Loucy (cell line): ENCODE measurements around the gene CXCL1.

ENCODE experiments used
- H2AFZ ChIP-seq: fragments of 200-600 bp; sonication (generic); 2 replicates; pipeline ENCODE4 v1.6.0; 2016; ENCODE audit warnings: antibody characterized with exemption, mild to moderate bottlenecking, low read length, moderate library complexity
- H3F3A ChIP-seq: fragments of 200-600 bp; 2 replicates; pipeline ENCODE4 v1.6.0; 2016; ENCODE audit warnings: antibody characterized with exemption, low read depth, mild to moderate bottlenecking
- H3K27me3 ChIP-seq: fragments of 200-600 bp; sonication (generic); 2 replicates; pipeline ENCODE4 v1.6.1; 2014; ENCODE audit warnings: low read length, mild to moderate bottlenecking; ENCODE audit not compliant: insufficient read depth, poor library complexity, severe bottlenecking
- H3K36me3 ChIP-seq: fragments of 200-600 bp; sonication (generic); 2 replicates; pipeline ENCODE4 v1.6.1; 2016; ENCODE audit warnings: low read length; ENCODE audit not compliant: insufficient read depth
- H3K4me1 ChIP-seq: fragments of 200-600 bp; sonication (generic); 2 replicates; pipeline ENCODE4 v1.5.1; 2014; ENCODE audit warnings: low read length, mild to moderate bottlenecking; ENCODE audit not compliant: insufficient read depth, poor library complexity, severe bottlenecking
- H3K4me2 ChIP-seq: fragments of 200-600 bp; sonication (generic); 2 replicates; pipeline ENCODE4 v1.6.0; 2014; ENCODE audit warnings: antibody characterized with exemption, low read length, low read depth, mild to moderate bottlenecking; ENCODE audit not compliant: poor library complexity, severe bottlenecking
- H3K4me3 ChIP-seq: fragments of 200-600 bp; sonication (generic); 2 replicates; pipeline ENCODE4 v1.5.1; 2014; ENCODE audit warnings: low read length, mild to moderate bottlenecking, mixed read lengths; ENCODE audit not compliant: poor library complexity, severe bottlenecking
- H3K79me2 ChIP-seq: fragments of 200-600 bp; sonication (generic); 2 replicates; pipeline ENCODE4 v1.6.1; 2014; ENCODE audit warnings: low read length; ENCODE audit not compliant: insufficient read depth
- H3K9ac ChIP-seq: fragments of 200-600 bp; sonication (generic); 2 replicates; pipeline ENCODE4 v1.6.0; 2014; ENCODE audit warnings: mild to moderate bottlenecking, low read depth, low read length, moderate library complexity; ENCODE audit not compliant: poor library complexity, severe bottlenecking
- H3K9me2 ChIP-seq: fragments of 200-600 bp; sonication (generic); replicated peaks from 2 replicates; pipeline ENCODE4 v1.6.1; 2016; ENCODE audit warnings: low read depth, low read length, mixed read lengths
- H3K9me3 ChIP-seq: fragments of 200-600 bp; sonication (generic); 2 replicates; pipeline ENCODE4 v1.6.1; 2014; ENCODE audit warnings: mild to moderate bottlenecking, antibody characterized with exemption, low read length, low read depth; ENCODE audit not compliant: insufficient read depth
- H4K20me1 ChIP-seq: fragments of 200-600 bp; sonication (generic); 2 replicates; pipeline ENCODE4 v1.6.0; 2014; ENCODE audit warnings: antibody characterized with exemption, low read length, mild to moderate bottlenecking; ENCODE audit not compliant: insufficient read depth, poor library complexity, severe bottlenecking
- EZH2phosphoT487 ChIP-seq: fragments of 200-600 bp; IDR thresholded peaks from 2 replicates; pipeline ENCODE4 v1.6.1; 2018; ENCODE audit warnings: antibody characterized with exemption, mild to moderate bottlenecking, moderate library complexity, borderline replicate concordance
- TF ChIP-seq, protein P1 (sequence below): fragments of 200-600 bp; sonication (generic); conservative IDR thresholded peaks from 2 replicates; pipeline ENCODE4 v1.5.1; 2014; ENCODE audit warnings: mild to moderate bottlenecking, antibody characterized with exemption, low read length

Gene CXCL1

GRCh38 chr4:73850261-73850970 lies 18.8 kb upstream of the CXCL1 start:
- Histone ChIP-seq H3F3A (no peaks in the 10 kb centered on the region), H3K4me1 (peaks cover 10% of the 10 kb centered on the region), H3K79me2 (no peaks in the 10 kb centered on the region), H3K27me3 (no peaks in the 10 kb centered on the region), H3K9me3 (no peaks in the 10 kb centered on the region), H3K9me2 (no peaks in the 10 kb centered on the region), H2AFZ (no peak overlapping the region), H3K9ac (no peak overlapping the region), H3K4me3 (no peak overlapping the region), H3K4me2 (no peak overlapping the region), H4K20me1 (no peaks in the 10 kb centered on the region), H3K36me3 (no peaks in the 10 kb centered on the region)
- no peak for TF ChIP-seq EZH2phosphoT487
- TF ChIP-seq, protein P1, sequence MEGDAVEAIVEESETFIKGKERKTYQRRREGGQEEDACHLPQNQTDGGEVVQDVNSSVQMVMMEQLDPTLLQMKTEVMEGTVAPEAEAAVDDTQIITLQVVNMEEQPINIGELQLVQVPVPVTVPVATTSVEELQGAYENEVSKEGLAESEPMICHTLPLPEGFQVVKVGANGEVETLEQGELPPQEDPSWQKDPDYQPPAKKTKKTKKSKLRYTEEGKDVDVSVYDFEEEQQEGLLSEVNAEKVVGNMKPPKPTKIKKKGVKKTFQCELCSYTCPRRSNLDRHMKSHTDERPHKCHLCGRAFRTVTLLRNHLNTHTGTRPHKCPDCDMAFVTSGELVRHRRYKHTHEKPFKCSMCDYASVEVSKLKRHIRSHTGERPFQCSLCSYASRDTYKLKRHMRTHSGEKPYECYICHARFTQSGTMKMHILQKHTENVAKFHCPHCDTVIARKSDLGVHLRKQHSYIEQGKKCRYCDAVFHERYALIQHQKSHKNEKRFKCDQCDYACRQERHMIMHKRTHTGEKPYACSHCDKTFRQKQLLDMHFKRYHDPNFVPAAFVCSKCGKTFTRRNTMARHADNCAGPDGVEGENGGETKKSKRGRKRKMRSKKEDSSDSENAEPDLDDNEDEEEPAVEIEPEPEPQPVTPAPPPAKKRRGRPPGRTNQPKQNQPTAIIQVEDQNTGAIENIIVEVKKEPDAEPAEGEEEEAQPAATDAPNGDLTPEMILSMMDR: no peak

- TF ChIP-seq, protein P1: no peak
- TF ChIP-seq EZH2phosphoT487: no peak
- Histone ChIP-seq H3K9ac (no peak overlapping the region), H3K9me3 (no peaks in the 10 kb centered on the region), H3K4me2 (no peak overlapping the region), H4K20me1 (no peaks in the 10 kb centered on the region), H3K4me3 (no peak overlapping the region), H2AFZ (no peak overlapping the region), H3K4me1 (peaks cover 11% of the 10 kb centered on the region), H3K36me3 (no peaks in the 10 kb centered on the region), H3K27me3 (no peaks in the 10 kb centered on the region), H3F3A (no peaks in the 10 kb centered on the region), H3K9me2 (no peaks in the 10 kb centered on the region), H3K79me2 (no peaks in the 10 kb centered on the region)
These were observed 17.9 kb upstream of the CXCL1 start for GRCh38 chr4:73851293-73851692.

GRCh38 chr4:73852771-73853170 lies 16.4 kb upstream of the CXCL1 start:
- H3K4me2 ChIP-seq: no peak overlapping the region
- H3K27me3 ChIP-seq: no peaks in the 10 kb centered on the region

More at GRCh38 chr4:73852771-73853170, 16.4 kb upstream of the CXCL1 start:
- no peaks in the 10 kb centered on the region for H3K9me3 ChIP-seq
- no peaks in the 10 kb centered on the region for H3K79me2 ChIP-seq
- H3K4me1 ChIP-seq: peaks cover 11% of the 10 kb centered on the region
- TF ChIP-seq, protein P1: no peak
- no peak for TF ChIP-seq EZH2phosphoT487
- H3F3A ChIP-seq: no peaks in the 10 kb centered on the region
- no peaks in the 10 kb centered on the region for H3K36me3 ChIP-seq
- no peaks in the 10 kb centered on the region for H4K20me1 ChIP-seq
- no peak overlapping the region for H2AFZ ChIP-seq
- no peak overlapping the region for H3K4me3 ChIP-seq
- H3K9ac ChIP-seq: no peak overlapping the region
- no peaks in the 10 kb centered on the region for H3K9me2 ChIP-seq
